Breast epithelium (tissue), 4 donors: ENCODE measurements around the gene NFAM1. TPM values are rescaled to one million over a fixed set of nuclear protein-coding genes. Genes with fewer than 3 reads are reported as not detected.

Experiments used
- DNase-seq, 2 donors: peaks; one replicate each; pipeline ENCODE4 v3.0.0-alpha.2; 2019; ENCODE audit warnings: low spot score in 2 of 2
- H3K27ac ChIP-seq, 2 donors: fragments of 200-600 bp; sonication (generic) in 1 of 2; one replicate each; pipeline ENCODE4 v1.5.1; 2016 to 2019; ENCODE audit warnings: mild to moderate bottlenecking in 1 of 2
- H3K27me3 ChIP-seq, 2 donors: fragments of 200-600 bp; sonication (generic) in 1 of 2; one replicate each; pipeline versions ENCODE4 v1.5.1 to v1.6.0; 2017 to 2019; ENCODE audit warnings: control low read depth in 1 of 2, mild to moderate bottlenecking in 1 of 2
- H3K36me3 ChIP-seq: fragments of 200-600 bp; one replicate; pipeline ENCODE4 v1.5.1; 2019
- H3K4me1 ChIP-seq, 2 donors: fragments of 200-600 bp; sonication (generic); one replicate each; pipeline ENCODE4 v1.5.1; 2016 to 2019; ENCODE audit warnings: control low read depth in 1 of 2
- H3K4me3 ChIP-seq, 3 donors: fragments of 200-600 bp; sonication (generic); 1 replicate in 2 of 3; 2 replicates in 1 of 3; pipeline ENCODE4 v1.5.1; 2016 to 2019; ENCODE audit warnings: mild to moderate bottlenecking in 3 of 3, moderate library complexity in 2 of 3
- H3K9me3 ChIP-seq, 2 donors: fragments of 200-600 bp; sonication (generic) in 1 of 2; one replicate each; pipeline ENCODE4 v1.5.1; 2016 to 2019; ENCODE audit warnings: control low read depth in 1 of 2
- CTCF ChIP-seq, 3 donors: fragments of 450-650 bp; IDR thresholded peaks; one replicate each; pipeline ENCODE4 v1.5.1; 2016 to 2017; ENCODE audit warnings: antibody characterized with exemption in 3 of 3, mild to moderate bottlenecking in 3 of 3, moderate library complexity in 3 of 3
- POLR2A ChIP-seq: fragments of 450-650 bp; IDR thresholded peaks from one replicate; pipeline ENCODE4 v1.6.1; 2016; ENCODE audit warnings: antibody characterized with exemption, mild to moderate bottlenecking, moderate library complexity
- POLR2AphosphoS5 ChIP-seq, 3 donors: sonication (generic); formaldehyde crosslinking; IDR thresholded peaks; one replicate each; pipeline ENCODE4 v1.6.1; 2017; ENCODE audit warnings: antibody characterized with exemption in 3 of 3
- intact Hi-C: fragments of 100-400 bp; cut with DNase I; formaldehyde crosslinking; loops from one replicate; pipeline ENCODE4 v1.15.1; 2023; ENCODE audit warnings: low total_unique reads
- total RNA-seq, 3 donors: library from RNA; depleted of rRNA; stranded (reverse); fragments of >200 nt; gene quantifications; one replicate each; pipeline ENCODE4 v1.1.0, GENCODE V29; 2016

The NFAM1 gene
- total RNA-seq, 3 donors from 2014 or later, result 0.66 to 4.3 (median 1.5) TPM

GRCh38 chr22:42335839-42336378 is 96.3 kb downstream of the NFAM1 start:
- no peaks in the 10 kb centered on the region for H3K4me1 ChIP-seq
- H3K9me3 ChIP-seq, result no peaks in the 10 kb centered on the region
- H3K27ac ChIP-seq, result peak overlapping the region in 1 of 2 donors; percentile 12
- no peaks in the 10 kb centered on the region for H3K27me3 ChIP-seq
- no peak for DNase-seq
- no peak overlapping the region for H3K4me3 ChIP-seq
- intact Hi-C loops, result no loop called here
- TF ChIP-seq CTCF (IDR thresholded peaks at IDR 0.05) (no peak), POLR2A (no peak), POLR2AphosphoS5 (IDR thresholded peaks at IDR 0.05) (no peak)
- no peaks in the 10 kb centered on the region for H3K36me3 ChIP-seq

- Histone ChIP-seq H3K36me3 (no peaks in the 10 kb centered on the region), H3K9me3 (no peaks in the 10 kb centered on the region), H3K27ac (no peak overlapping the region), H3K27me3 (no peaks in the 10 kb centered on the region), H3K4me3 (no peak overlapping the region), H3K4me1 (no peaks in the 10 kb centered on the region)
- DNase-seq, result no peak
- intact Hi-C loops, result no loop called here
- no peak for TF ChIP-seq POLR2A
- TF ChIP-seq POLR2AphosphoS5 (IDR thresholded peaks at IDR 0.05), result no peak
- TF ChIP-seq CTCF (IDR thresholded peaks at IDR 0.05), result no peak
Observed at GRCh38 chr22:42334875-42335512, 97.2 kb downstream of the NFAM1 start.

- TF ChIP-seq POLR2A, result no peak
- TF ChIP-seq POLR2AphosphoS5 (IDR thresholded peaks at IDR 0.05), result no peak
- no peak for TF ChIP-seq CTCF (IDR thresholded peaks at IDR 0.05)
- no peaks in the 10 kb centered on the region for H3K9me3 ChIP-seq
- intact Hi-C loops, result no loop called here
- no peak overlapping the region for H3K4me3 ChIP-seq
- no peaks in the 10 kb centered on the region for H3K27me3 ChIP-seq
- DNase-seq, result no peak
- no peaks in the 10 kb centered on the region for H3K36me3 ChIP-seq
- H3K27ac ChIP-seq, result no peak overlapping the region
- H3K4me1 ChIP-seq, result no peaks in the 10 kb centered on the region
Observed at GRCh38 chr22:42333544-42333943, 98.7 kb downstream of the NFAM1 start.

- Histone ChIP-seq H3K4me1 (no peaks in the 10 kb centered on the region), H3K27ac (no peak overlapping the region), H3K36me3 (no peaks in the 10 kb centered on the region), H3K4me3 (no peak overlapping the region), H3K9me3 (no peaks in the 10 kb centered on the region), H3K27me3 (no peaks in the 10 kb centered on the region)
- intact Hi-C loops, result no loop called here
- TF ChIP-seq POLR2AphosphoS5 (IDR thresholded peaks at IDR 0.05) (no peak), POLR2A (no peak), CTCF (IDR thresholded peaks at IDR 0.05) (no peak)
- DNase-seq, result no peak
Observed at GRCh38 chr22:42332089-42332488, 100.1 kb downstream of the NFAM1 start.

- no peak overlapping the region for H3K4me3 ChIP-seq
- H3K36me3 ChIP-seq, result no peaks in the 10 kb centered on the region
- intact Hi-C loops, result no loop called here
- H3K4me1 ChIP-seq, result no peaks in the 10 kb centered on the region
- no peaks in the 10 kb centered on the region for H3K9me3 ChIP-seq
- no peak for TF ChIP-seq POLR2AphosphoS5 (IDR thresholded peaks at IDR 0.05)
- no peak for TF ChIP-seq POLR2A
- no peak for TF ChIP-seq CTCF (IDR thresholded peaks at IDR 0.05)
- DNase-seq, result no peak
- no peak overlapping the region for H3K27ac ChIP-seq
- no peaks in the 10 kb centered on the region for H3K27me3 ChIP-seq
Observed at GRCh38 chr22:42331014-42331413, 101.2 kb downstream of the NFAM1 start.

Other genes with a start within 250 kb of the NFAM1 start
- gene TCF20, start 161.8 kb downstream of the NFAM1 start, total RNA-seq, result 10 to 100 TPM; 24.2 to 43.3 (median 36.1) TPM
- 10 to 100 TPM; 19.0 to 31.8 (median 25.6) TPM for gene RRP7A, start 87.4 kb upstream of the NFAM1 start, total RNA-seq
- 10 to 100 TPM in 2 of 3 donors, 1 to 10 TPM in 1; 1.3 to 64.2 (median 16.7) TPM for gene SERHL2, start 121.6 kb upstream of the NFAM1 start, total RNA-seq
- 10 to 100 TPM; 33.1 to 52.8 (median 38.3) TPM for gene POLDIP3, start 182.5 kb upstream of the NFAM1 start, total RNA-seq
- under 1 TPM in 1 of 3 donors, not detected in 2; 0.73 TPM for gene ATP5MGL, start 208.2 kb upstream of the NFAM1 start, total RNA-seq
- 100 to 1,000 TPM in 1 of 3 donors, 10 to 100 TPM in 2; 56.5 to 248 (median 87.5) TPM for gene CYB5R3, start 217.0 kb upstream of the NFAM1 start, total RNA-seq